Keratinocyte (primary cell): ENCODE results near the gene EZH2. TPM values are rescaled to one million over a fixed set of nuclear protein-coding genes. Genes with fewer than 3 reads are reported as not detected.

ENCODE experiments used
- DNase-seq: peaks from one replicate; pipeline ENCODE4 v3.0.0-alpha.2; 2011; ENCODE audit warnings: low read depth, missing footprints, low spot score
- FAIRE-seq: peaks from 2 replicates; lab custom pipeline; 2011; peaks lifted over from hg19 to GRCh38; lab: Jason Lieb, UNC
- H2AFZ ChIP-seq: 2 replicates; pipeline ENCODE4 v1.6.0; 2012; ENCODE audit warnings: low read length, control low read depth, inconsistent platforms; ENCODE audit not compliant: control insufficient read depth
- H3K27ac ChIP-seq: 2 replicates; pipeline ENCODE4 v1.5.1; 2011; ENCODE audit warnings: low read length; ENCODE audit not compliant: control insufficient read depth, insufficient read depth
- H3K27me3 ChIP-seq: 3 replicates; pipeline ENCODE4 v1.6.0; 2011; ENCODE audit warnings: low read length; ENCODE audit not compliant: control insufficient read depth, insufficient read depth; ENCODE audit errors: extremely low read depth
- H3K36me3 ChIP-seq, 2 experiments: 2 replicates in 1 of 2; 3 replicates in 1 of 2; pipeline ENCODE4 v1.5.1; 2011; ENCODE audit warnings: low read length in 2 of 2, mild to moderate bottlenecking in 1 of 2; ENCODE audit not compliant: control insufficient read depth in 2 of 2, insufficient read depth in 2 of 2; ENCODE audit errors: extremely low read depth in 1 of 2
- H3K4me1 ChIP-seq: 3 replicates; pipeline ENCODE4 v1.5.1; 2011; ENCODE audit warnings: low read length; ENCODE audit not compliant: control insufficient read depth, insufficient read depth; ENCODE audit errors: extremely low read depth
- H3K4me2 ChIP-seq: 3 replicates; pipeline ENCODE4 v1.6.0; 2011; ENCODE audit warnings: low read depth, low read length; ENCODE audit not compliant: control insufficient read depth, insufficient read depth; ENCODE audit errors: extremely low read depth
- H3K4me3 ChIP-seq, 3 experiments: fragments of 200-600 bp in 1 of 3; sonication (generic) in 1 of 3; 2 replicates in 2 of 3; 3 replicates in 1 of 3; pipeline ENCODE4 v1.5.1; 2011 to 2016; ENCODE audit warnings: low read length in 3 of 3, mild to moderate bottlenecking in 3 of 3, control low read depth in 2 of 3, inconsistent platforms in 1 of 3, low read depth in 1 of 3, mixed read lengths in 1 of 3, mixed run types in 1 of 3, moderate library complexity in 1 of 3; ENCODE audit not compliant: control insufficient read depth in 2 of 3, insufficient read depth in 2 of 3; ENCODE audit errors: extremely low read depth in 1 of 3
- H3K79me2 ChIP-seq: 2 replicates; pipeline ENCODE4 v1.6.0; 2012; ENCODE audit warnings: low read length; ENCODE audit not compliant: control insufficient read depth, insufficient read depth
- H3K9ac ChIP-seq: 3 replicates; pipeline ENCODE4 v1.6.0; 2011; ENCODE audit warnings: low read length; ENCODE audit not compliant: control insufficient read depth, insufficient read depth; ENCODE audit errors: extremely low read depth
- H3K9me1 ChIP-seq: 3 replicates; pipeline ENCODE4 v1.6.0; 2011; ENCODE audit warnings: low read length; ENCODE audit not compliant: control insufficient read depth, insufficient read depth; ENCODE audit errors: extremely low read depth
- H3K9me3 ChIP-seq: 2 replicates; pipeline ENCODE4 v1.5.1; 2012; ENCODE audit warnings: low read depth, low read length; ENCODE audit not compliant: control insufficient read depth
- H4K20me1 ChIP-seq: 3 replicates; pipeline ENCODE4 v1.6.0; 2011; ENCODE audit warnings: low read length; ENCODE audit not compliant: control insufficient read depth, insufficient read depth; ENCODE audit errors: extremely low read depth
- EZH2 ChIP-seq: IDR thresholded peaks from one replicate; pipeline ENCODE4 v1.6.1; 2012; ENCODE audit warnings: inconsistent platforms, mild to moderate bottlenecking, low read length, moderate library complexity
- dilution Hi-C: fragments of 300-500 bp; cut with MboI; formaldehyde crosslinking; loops from one replicate; pipeline ENCODE4 v1.7.0; 2020; ENCODE audit warnings: low sequenced_read_pairs; ENCODE audit not compliant: extremely low pct_ligation_motif_present
- polyA minus RNA-seq, 3 experiments: library from RNA; depleted of rRNA, polyadenylated mRNA; stranded (reverse); fragments of >200 nt; gene quantifications; 1 replicate in 1 of 3; 2 replicates in 1 of 3; 3 replicates in 1 of 3; pipeline ENCODE4 v1.2.3, GENCODE V29; 2011
- polyA plus RNA-seq, 5 experiments: library from polyadenylated mRNA; depleted of rRNA in 3 of 5; stranded (reverse) in 3 of 5; stranded (forward) in 1 of 5; unstranded in 1 of 5; fragments of >200 nt; gene quantifications; 1 replicate in 1 of 5; 2 replicates in 3 of 5; 3 replicates in 1 of 5; pipeline versions ENCODE4 v1.2.1 to v1.2.3, GENCODE V29; 2011 to 2012; ENCODE audit warnings: missing spikeins in 2 of 5, low read depth in 1 of 5, low replicate concordance in 1 of 5
- TF ChIP-seq, protein P1 (sequence below), 3 experiments: IDR thresholded peaks in 1 of 3; conservative IDR thresholded peaks in 1 of 3; optimal IDR thresholded peaks in 1 of 3; 2 replicates in 2 of 3; 3 replicates in 1 of 3; pipeline versions ENCODE3 to v1.5.1; 2011; ENCODE audit warnings: low read length in 3 of 3, mild to moderate bottlenecking in 3 of 3, moderate library complexity in 2 of 3, control low read depth in 1 of 3, inconsistent platforms in 1 of 3; ENCODE audit not compliant: insufficient read depth in 2 of 3; ENCODE audit errors: extremely low read depth in 1 of 3

Gene EZH2
- polyA plus RNA-seq (6.7 to 16.0 TPM (median 11.5 TPM) in 3 replicates), polyA minus RNA-seq (2.5 to 7.0 TPM (median 4.1 TPM) in 3 replicates)
- 14.5 TPM for polyA plus RNA-seq (2011; ENCODE audit: low read depth)
- polyA plus RNA-seq (2011; cell fraction: cytosol; rRNA removed): 5.5 and 7.9 TPM in 2 replicates
- polyA plus RNA-seq (2011; cell fraction: nucleus; rRNA removed): 11.2 and 16.8 TPM in 2 replicates
- polyA plus RNA-seq (2012; ENCODE audit: low replicate concordance): 7.3 and 7.4 TPM in 2 replicates
- 3.3 TPM for polyA minus RNA-seq (2011; cell fraction: cytosol; rRNA and poly(A)+ RNA removed)
- 4.7 and 6.4 TPM in 2 replicates for polyA minus RNA-seq (2011; cell fraction: nucleus; rRNA and poly(A)+ RNA removed)

DNA sequence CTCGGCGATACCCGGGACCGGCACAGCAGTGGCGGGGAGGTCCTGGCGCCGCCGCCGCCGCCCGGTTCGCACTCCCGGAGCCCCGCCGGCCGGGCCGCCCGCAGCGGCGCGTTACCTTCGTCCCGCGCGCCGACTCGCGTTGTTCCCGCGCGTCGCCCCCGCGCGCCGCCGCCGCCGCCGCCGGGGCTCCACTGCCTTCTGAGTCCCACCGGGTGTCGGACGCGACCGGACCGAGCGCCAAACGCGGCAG is at the start of gene EZH2:
Gene EZH2 (minus strand): TSS at position 243 of the 250 bp plus-strand sequence. CDS start 36,993 bp downstream, outside the sequence.
- Histone ChIP-seq H3K4me2 (peak within 1 kb of the TSS; percentile 95), H4K20me1 (peaks cover 2% of the 10 kb centered on the region), H3K79me2 (peaks cover 47% of the 10 kb centered on the region), H3K9ac (peak within 1 kb of the TSS; percentile 81), H3K9me1 (no peaks in the 10 kb centered on the region), H3K27ac (peak within 1 kb of the TSS; percentile 76), H3K4me1 (peaks cover 10% of the 10 kb centered on the region), H3K4me3 (peak within 1 kb of the TSS; percentile 82 to 96 (median 95)), H3K36me3 (no peaks in the 10 kb centered on the region), H3K9me3 (no peaks in the 10 kb centered on the region), H2AFZ (peak within 1 kb of the TSS; percentile 78), H3K27me3 (no peaks in the 10 kb centered on the region)
- dilution Hi-C loops: no loop called here
- no peak for DNase-seq
- FAIRE-seq: no peak
- TF ChIP-seq, protein P1, sequence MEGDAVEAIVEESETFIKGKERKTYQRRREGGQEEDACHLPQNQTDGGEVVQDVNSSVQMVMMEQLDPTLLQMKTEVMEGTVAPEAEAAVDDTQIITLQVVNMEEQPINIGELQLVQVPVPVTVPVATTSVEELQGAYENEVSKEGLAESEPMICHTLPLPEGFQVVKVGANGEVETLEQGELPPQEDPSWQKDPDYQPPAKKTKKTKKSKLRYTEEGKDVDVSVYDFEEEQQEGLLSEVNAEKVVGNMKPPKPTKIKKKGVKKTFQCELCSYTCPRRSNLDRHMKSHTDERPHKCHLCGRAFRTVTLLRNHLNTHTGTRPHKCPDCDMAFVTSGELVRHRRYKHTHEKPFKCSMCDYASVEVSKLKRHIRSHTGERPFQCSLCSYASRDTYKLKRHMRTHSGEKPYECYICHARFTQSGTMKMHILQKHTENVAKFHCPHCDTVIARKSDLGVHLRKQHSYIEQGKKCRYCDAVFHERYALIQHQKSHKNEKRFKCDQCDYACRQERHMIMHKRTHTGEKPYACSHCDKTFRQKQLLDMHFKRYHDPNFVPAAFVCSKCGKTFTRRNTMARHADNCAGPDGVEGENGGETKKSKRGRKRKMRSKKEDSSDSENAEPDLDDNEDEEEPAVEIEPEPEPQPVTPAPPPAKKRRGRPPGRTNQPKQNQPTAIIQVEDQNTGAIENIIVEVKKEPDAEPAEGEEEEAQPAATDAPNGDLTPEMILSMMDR (optimal IDR thresholded peaks at IDR 0.05 in 1 of 3, IDR thresholded peaks at IDR 0.05 in 1 of 3, conservative IDR thresholded peaks at IDR 0.05 in 1 of 3; ENCODE audit: extremely low read depth in 1 of 3, insufficient read depth in 2 of 3, low read length in 3 of 3): no peak
- no peak for TF ChIP-seq EZH2

DNA sequence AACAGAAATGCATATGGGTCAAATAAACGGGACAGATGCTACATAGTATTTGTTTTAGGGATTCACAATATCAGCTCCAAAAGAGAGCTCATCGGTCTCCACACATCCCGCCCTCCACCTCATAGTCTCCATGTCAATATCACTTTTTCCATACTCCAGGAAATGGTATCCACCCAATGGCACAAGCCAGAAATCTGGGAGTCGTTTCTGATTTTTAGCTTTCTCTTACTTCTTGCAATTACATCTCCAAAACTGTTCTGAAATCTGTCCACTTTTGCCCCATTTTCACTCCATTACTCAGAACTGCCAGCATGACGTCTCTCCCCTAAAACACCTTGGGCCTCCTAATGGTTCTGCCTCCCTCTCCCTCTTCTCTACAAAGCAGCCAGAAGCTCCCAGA is 47.4 kb upstream of the EZH2 start:
- H3K79me2 ChIP-seq: no peaks in the 10 kb centered on the region
- H4K20me1 ChIP-seq: no peaks in the 10 kb centered on the region
- H3K9me3 ChIP-seq: no peaks in the 10 kb centered on the region
- H2AFZ ChIP-seq: no peak overlapping the region
- no peak overlapping the region for H3K27ac ChIP-seq
- H3K9me1 ChIP-seq: no peaks in the 10 kb centered on the region
- H3K27me3 ChIP-seq: no peaks in the 10 kb centered on the region
- no peak for FAIRE-seq
- DNase-seq: no peak
- H3K4me1 ChIP-seq: no peaks in the 10 kb centered on the region
- no peak overlapping the region for H3K4me3 ChIP-seq
- no peaks in the 10 kb centered on the region for H3K36me3 ChIP-seq
- TF ChIP-seq EZH2: no peak
- TF ChIP-seq, protein P1 (optimal IDR thresholded peaks at IDR 0.05 in 1 of 3, IDR thresholded peaks at IDR 0.05 in 1 of 3, conservative IDR thresholded peaks at IDR 0.05 in 1 of 3; ENCODE audit: extremely low read depth in 1 of 3, insufficient read depth in 2 of 3, low read length in 3 of 3): no peak
- dilution Hi-C loops: no loop called here
- H3K4me2 ChIP-seq: no peak overlapping the region
- no peak overlapping the region for H3K9ac ChIP-seq
